ENCODE results near the gene SLC33A1. TPM values are rescaled to one million over a fixed set of nuclear protein-coding genes. Genes with fewer than 3 reads are reported as not detected.

SLC33A1 gene
- total and polyA plus RNA-seq, 2 experiments from 2014 or later = 12.5 to 33.5 TPM

DNA sequence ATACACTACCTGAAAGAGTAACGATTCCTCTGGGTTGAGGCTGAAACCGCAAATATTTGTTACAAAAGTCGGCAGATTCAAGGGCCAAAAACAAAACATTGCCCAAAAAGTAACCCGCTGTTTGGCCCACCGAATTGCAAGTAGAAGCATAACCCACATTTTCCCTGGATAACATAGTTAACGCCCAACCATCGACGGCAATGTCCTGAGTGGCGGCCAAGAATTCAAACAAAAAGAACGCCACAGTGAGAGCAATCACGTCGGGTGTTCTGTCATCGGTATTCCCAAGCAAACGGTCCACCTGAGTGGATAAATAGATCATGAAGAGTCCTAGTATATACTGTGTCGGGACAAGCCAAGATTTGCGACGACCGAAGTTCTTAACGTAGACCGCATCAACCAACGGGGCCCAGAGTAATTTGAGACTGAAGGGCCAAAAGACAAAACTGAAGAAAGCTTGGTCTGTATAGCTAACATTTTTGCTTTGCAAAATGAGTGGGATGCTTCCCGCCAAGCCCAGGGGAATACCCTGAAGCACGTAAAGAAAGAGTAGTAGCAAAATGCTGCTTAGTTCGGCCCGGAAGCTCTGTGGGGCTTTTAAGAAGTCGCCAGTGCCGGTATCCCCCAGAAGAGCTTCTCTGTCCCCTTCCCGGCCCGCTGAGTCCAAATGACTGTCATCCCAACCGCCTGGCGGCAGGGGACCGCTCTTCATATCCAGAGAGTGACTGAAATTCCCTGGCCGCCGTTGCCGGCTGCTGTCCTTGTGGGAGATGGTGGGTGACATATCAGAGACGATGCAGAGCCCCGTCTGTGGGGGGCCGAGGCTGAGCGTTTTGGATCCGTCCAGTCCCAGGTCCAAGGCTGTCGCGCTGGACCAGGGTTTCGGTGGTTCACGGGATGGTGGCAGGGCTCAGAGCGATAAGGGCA lies 750 bp downstream of the SLC33A1 start (continued):
- TF ChIP-seq, protein P1, sequence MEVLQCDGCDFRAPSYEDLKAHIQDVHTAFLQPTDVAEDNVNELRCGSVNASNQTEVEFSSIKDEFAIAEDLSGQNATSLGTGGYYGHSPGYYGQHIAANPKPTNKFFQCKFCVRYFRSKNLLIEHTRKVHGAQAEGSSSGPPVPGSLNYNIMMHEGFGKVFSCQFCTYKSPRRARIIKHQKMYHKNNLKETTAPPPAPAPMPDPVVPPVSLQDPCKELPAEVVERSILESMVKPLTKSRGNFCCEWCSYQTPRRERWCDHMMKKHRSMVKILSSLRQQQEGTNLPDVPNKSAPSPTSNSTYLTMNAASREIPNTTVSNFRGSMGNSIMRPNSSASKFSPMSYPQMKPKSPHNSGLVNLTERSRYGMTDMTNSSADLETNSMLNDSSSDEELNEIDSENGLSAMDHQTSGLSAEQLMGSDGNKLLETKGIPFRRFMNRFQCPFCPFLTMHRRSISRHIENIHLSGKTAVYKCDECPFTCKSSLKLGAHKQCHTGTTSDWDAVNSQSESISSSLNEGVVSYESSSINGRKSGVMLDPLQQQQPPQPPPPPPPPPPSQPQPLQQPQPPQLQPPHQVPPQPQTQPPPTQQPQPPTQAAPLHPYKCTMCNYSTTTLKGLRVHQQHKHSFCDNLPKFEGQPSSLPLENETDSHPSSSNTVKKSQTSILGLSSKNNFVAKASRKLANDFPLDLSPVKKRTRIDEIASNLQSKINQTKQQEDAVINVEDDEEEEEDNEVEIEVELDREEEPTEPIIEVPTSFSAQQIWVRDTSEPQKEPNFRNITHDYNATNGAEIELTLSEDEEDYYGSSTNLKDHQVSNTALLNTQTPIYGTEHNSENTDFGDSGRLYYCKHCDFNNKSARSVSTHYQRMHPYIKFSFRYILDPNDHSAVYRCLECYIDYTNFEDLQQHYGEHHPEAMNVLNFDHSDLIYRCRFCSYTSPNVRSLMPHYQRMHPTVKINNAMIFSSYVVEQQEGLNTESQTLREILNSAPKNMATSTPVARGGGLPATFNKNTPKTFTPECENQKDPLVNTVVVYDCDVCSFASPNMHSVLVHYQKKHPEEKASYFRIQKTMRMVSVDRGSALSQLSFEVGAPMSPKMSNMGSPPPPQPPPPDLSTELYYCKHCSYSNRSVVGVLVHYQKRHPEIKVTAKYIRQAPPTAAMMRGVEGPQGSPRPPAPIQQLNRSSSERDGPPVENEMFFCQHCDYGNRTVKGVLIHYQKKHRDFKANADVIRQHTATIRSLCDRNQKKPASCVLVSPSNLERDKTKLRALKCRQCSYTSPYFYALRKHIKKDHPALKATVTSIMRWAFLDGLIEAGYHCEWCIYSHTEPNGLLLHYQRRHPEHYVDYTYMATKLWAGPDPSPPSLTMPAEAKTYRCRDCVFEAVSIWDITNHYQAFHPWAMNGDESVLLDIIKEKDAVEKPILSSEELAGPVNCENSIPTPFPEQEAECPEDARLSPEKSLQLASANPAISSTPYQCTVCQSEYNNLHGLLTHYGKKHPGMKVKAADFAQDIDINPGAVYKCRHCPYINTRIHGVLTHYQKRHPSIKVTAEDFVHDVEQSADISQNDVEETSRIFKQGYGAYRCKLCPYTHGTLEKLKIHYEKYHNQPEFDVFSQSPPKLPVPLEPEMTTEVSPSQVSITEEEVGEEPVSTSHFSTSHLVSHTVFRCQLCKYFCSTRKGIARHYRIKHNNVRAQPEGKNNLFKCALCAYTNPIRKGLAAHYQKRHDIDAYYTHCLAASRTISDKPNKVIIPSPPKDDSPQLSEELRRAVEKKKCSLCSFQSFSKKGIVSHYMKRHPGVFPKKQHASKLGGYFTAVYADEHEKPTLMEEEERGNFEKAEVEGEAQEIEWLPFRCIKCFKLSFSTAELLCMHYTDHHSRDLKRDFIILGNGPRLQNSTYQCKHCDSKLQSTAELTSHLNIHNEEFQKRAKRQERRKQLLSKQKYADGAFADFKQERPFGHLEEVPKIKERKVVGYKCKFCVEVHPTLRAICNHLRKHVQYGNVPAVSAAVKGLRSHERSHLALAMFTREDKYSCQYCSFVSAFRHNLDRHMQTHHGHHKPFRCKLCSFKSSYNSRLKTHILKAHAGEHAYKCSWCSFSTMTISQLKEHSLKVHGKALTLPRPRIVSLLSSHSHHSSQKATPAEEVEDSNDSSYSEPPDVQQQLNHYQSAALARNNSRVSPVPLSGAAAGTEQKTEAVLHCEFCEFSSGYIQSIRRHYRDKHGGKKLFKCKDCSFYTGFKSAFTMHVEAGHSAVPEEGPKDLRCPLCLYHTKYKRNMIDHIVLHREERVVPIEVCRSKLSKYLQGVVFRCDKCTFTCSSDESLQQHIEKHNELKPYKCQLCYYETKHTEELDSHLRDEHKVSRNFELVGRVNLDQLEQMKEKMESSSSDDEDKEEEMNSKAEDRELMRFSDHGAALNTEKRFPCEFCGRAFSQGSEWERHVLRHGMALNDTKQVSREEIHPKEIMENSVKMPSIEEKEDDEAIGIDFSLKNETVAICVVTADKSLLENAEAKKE (CRISPR knock-in tag; IDR thresholded peaks at IDR 0.05) = no peak
- TF ChIP-seq POLR2AphosphoS5 (IDR thresholded peaks at IDR 0.05; ENCODE audit: low read depth) (no peak), STAT1 (IDR thresholded peaks at IDR 0.05; ENCODE audit: unreplicated experiment) (no peak)
- TF ChIP-seq, protein P2, sequence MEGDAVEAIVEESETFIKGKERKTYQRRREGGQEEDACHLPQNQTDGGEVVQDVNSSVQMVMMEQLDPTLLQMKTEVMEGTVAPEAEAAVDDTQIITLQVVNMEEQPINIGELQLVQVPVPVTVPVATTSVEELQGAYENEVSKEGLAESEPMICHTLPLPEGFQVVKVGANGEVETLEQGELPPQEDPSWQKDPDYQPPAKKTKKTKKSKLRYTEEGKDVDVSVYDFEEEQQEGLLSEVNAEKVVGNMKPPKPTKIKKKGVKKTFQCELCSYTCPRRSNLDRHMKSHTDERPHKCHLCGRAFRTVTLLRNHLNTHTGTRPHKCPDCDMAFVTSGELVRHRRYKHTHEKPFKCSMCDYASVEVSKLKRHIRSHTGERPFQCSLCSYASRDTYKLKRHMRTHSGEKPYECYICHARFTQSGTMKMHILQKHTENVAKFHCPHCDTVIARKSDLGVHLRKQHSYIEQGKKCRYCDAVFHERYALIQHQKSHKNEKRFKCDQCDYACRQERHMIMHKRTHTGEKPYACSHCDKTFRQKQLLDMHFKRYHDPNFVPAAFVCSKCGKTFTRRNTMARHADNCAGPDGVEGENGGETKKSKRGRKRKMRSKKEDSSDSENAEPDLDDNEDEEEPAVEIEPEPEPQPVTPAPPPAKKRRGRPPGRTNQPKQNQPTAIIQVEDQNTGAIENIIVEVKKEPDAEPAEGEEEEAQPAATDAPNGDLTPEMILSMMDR (conservative IDR thresholded peaks at IDR 0.05; ENCODE audit: low read depth in 2 of 2) = no peak

DNA sequence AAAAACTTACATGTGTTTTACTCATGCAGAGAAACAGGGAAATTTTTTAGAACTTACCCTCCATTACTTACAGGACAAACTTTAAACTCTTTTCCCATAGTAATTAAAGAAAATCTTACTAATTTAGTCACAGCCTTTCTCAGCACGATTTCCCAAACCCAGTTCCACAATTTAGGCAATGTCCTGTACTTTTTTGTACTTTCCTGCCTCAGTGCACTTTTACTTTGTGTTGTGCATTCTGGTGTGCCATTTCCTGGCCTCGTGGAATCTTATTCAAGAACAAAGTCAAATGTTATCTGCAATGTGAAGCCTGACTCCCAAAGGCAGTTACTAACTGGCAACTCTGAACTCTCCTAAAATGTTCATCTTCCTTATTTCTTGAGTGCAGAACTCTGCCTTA lies 1.9 kb downstream of the SLC33A1 start:
- peaks cover 18% of the 10 kb centered on the region for H3K4me1 ChIP-seq (ENCODE audit: insufficient read depth)
- no peaks in the 10 kb centered on the region for H3K9me2 ChIP-seq (ENCODE audit: insufficient read depth)
- no peak overlapping the region for H3K27ac Mint-ChIP-seq
- no peaks in the 10 kb centered on the region for H3K27me3 ChIP-seq (ENCODE audit: insufficient read depth)
- H4K20me1 ChIP-seq (replicated peaks; ENCODE audit: insufficient read depth) = peaks cover 23% of the 10 kb centered on the region
- H3K79me2 ChIP-seq (replicated peaks; ENCODE audit: insufficient read depth) = peaks cover 59% of the 10 kb centered on the region
- H3K36me3 Mint-ChIP-seq (ENCODE audit: low read depth) = peaks cover 12% of the 10 kb centered on the region; the same call in 2 of the 3 replicates
- peak overlapping the region; percentile 97 for H3K4me2 ChIP-seq
- peaks cover 19% of the 10 kb centered on the region for H3K4me1 Mint-ChIP-seq
- H3K4me3 ChIP-seq = peak overlapping the region; percentile 94
- no peaks in the 10 kb centered on the region for H3F3A ChIP-seq (replicated peaks; ENCODE audit: low read depth)
- no peak overlapping the region for H3K27ac ChIP-seq (ENCODE audit: low read depth)
- H3K9me3 Mint-ChIP-seq = peaks cover 5% of the 10 kb centered on the region; the same call in 1 of the 3 replicates
- peak overlapping the region; percentile 97 for H3K4me3 Mint-ChIP-seq
- ATAC-seq = no peak
- no peak overlapping the region for H2AFZ ChIP-seq
- peaks cover 17% of the 10 kb centered on the region for H3K27me3 Mint-ChIP-seq (ENCODE audit: insufficient read depth, low read depth, poor library complexity)
- no peaks in the 10 kb centered on the region for H3K36me3 ChIP-seq (ENCODE audit: insufficient read depth)
- no peak for DNase-seq (ENCODE audit: low spot score)
- TF ChIP-seq, protein P3, sequence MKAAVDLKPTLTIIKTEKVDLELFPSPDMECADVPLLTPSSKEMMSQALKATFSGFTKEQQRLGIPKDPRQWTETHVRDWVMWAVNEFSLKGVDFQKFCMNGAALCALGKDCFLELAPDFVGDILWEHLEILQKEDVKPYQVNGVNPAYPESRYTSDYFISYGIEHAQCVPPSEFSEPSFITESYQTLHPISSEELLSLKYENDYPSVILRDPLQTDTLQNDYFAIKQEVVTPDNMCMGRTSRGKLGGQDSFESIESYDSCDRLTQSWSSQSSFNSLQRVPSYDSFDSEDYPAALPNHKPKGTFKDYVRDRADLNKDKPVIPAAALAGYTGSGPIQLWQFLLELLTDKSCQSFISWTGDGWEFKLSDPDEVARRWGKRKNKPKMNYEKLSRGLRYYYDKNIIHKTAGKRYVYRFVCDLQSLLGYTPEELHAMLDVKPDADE (IDR thresholded peaks at IDR 0.05) = no peak
- TF ChIP-seq ZNF114 (CRISPR knock-in tag; IDR thresholded peaks at IDR 0.05) = no peak
- TF ChIP-seq EZH2phosphoT487 (IDR thresholded peaks at IDR 0.05; ENCODE audit: unreplicated experiment) = no peak
- no peak for TF ChIP-seq CREB1 (CRISPR knock-in tag; IDR thresholded peaks at IDR 0.05; ENCODE audit: low read depth)
- no peak for TF ChIP-seq EZH2 (IDR thresholded peaks at IDR 0.05; ENCODE audit: low read depth, unreplicated experiment)
- no peak for TF ChIP-seq ZNF331 (CRISPR knock-in tag; IDR thresholded peaks at IDR 0.05; ENCODE audit: low read depth)
- TF ChIP-seq, protein P4, sequence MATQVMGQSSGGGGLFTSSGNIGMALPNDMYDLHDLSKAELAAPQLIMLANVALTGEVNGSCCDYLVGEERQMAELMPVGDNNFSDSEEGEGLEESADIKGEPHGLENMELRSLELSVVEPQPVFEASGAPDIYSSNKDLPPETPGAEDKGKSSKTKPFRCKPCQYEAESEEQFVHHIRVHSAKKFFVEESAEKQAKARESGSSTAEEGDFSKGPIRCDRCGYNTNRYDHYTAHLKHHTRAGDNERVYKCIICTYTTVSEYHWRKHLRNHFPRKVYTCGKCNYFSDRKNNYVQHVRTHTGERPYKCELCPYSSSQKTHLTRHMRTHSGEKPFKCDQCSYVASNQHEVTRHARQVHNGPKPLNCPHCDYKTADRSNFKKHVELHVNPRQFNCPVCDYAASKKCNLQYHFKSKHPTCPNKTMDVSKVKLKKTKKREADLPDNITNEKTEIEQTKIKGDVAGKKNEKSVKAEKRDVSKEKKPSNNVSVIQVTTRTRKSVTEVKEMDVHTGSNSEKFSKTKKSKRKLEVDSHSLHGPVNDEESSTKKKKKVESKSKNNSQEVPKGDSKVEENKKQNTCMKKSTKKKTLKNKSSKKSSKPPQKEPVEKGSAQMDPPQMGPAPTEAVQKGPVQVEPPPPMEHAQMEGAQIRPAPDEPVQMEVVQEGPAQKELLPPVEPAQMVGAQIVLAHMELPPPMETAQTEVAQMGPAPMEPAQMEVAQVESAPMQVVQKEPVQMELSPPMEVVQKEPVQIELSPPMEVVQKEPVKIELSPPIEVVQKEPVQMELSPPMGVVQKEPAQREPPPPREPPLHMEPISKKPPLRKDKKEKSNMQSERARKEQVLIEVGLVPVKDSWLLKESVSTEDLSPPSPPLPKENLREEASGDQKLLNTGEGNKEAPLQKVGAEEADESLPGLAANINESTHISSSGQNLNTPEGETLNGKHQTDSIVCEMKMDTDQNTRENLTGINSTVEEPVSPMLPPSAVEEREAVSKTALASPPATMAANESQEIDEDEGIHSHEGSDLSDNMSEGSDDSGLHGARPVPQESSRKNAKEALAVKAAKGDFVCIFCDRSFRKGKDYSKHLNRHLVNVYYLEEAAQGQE (IDR thresholded peaks at IDR 0.05; ENCODE audit: unreplicated experiment) = no peak

All from GM23338 (cell line).